HL-60 (cell line): ENCODE measurements around the gene PANK4.

Experiments used
- POLR2AphosphoS5 ChIP-seq: IDR thresholded peaks from 2 replicates; pipeline ENCODE4 v1.6.1; 2012; ENCODE audit warnings: low read depth
- TF ChIP-seq, protein P1 (sequence below): IDR thresholded peaks from one replicate; pipeline ENCODE4 v1.5.1; 2011; ENCODE audit warnings: low read length, control low read depth, inconsistent platforms; ENCODE audit not compliant: insufficient read depth

- TF ChIP-seq, protein P1, sequence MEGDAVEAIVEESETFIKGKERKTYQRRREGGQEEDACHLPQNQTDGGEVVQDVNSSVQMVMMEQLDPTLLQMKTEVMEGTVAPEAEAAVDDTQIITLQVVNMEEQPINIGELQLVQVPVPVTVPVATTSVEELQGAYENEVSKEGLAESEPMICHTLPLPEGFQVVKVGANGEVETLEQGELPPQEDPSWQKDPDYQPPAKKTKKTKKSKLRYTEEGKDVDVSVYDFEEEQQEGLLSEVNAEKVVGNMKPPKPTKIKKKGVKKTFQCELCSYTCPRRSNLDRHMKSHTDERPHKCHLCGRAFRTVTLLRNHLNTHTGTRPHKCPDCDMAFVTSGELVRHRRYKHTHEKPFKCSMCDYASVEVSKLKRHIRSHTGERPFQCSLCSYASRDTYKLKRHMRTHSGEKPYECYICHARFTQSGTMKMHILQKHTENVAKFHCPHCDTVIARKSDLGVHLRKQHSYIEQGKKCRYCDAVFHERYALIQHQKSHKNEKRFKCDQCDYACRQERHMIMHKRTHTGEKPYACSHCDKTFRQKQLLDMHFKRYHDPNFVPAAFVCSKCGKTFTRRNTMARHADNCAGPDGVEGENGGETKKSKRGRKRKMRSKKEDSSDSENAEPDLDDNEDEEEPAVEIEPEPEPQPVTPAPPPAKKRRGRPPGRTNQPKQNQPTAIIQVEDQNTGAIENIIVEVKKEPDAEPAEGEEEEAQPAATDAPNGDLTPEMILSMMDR: no peak
- no peak for TF ChIP-seq POLR2AphosphoS5
Measured at GRCh38 chr1:2534687-2535441, 8.5 kb upstream of the PANK4 start.
